Prostate gland (tissue), 2 donors: Measurements from ENCODE around the gene ATP5F1D. TPM values are rescaled to one million over a fixed set of nuclear protein-coding genes. Genes with fewer than 3 reads are reported as not detected.

Experiments used
- DNase-seq: peaks from one replicate; pipeline ENCODE4 v3.0.0-alpha.2; 2019; ENCODE audit warnings: low spot score
- H3K27ac ChIP-seq, 2 donors: fragments of 200-600 bp; sonication (generic); 2 replicates each; pipeline ENCODE4 v1.5.1; 2017 to 2019
- H3K27me3 ChIP-seq: fragments of 200-600 bp; sonication (generic); replicated peaks from 2 replicates; pipeline ENCODE4 v1.5.1; 2019; ENCODE audit not compliant: insufficient read depth
- H3K36me3 ChIP-seq, 2 donors: fragments of 200-600 bp; sonication (generic); 1 replicate in 1 of 2; 2 replicates in 1 of 2; pipeline versions ENCODE4 v1.5.1 to v1.8.1; 2017 to 2019
- H3K4me1 ChIP-seq: fragments of 200-600 bp; sonication (generic); replicated peaks from 2 replicates; pipeline ENCODE4 v1.5.1; 2019
- H3K4me3 ChIP-seq, 2 donors: fragments of 200-600 bp; sonication (generic); 2 replicates each; pipeline ENCODE4 v1.5.1; 2017 to 2019
- H3K9me3 ChIP-seq: fragments of 200-600 bp; sonication (generic); 2 replicates; pipeline ENCODE4 v1.5.1; 2017
- CTCF ChIP-seq, 4 experiments: fragments of 200-600 bp in 2 of 4; fragments of 450-650 bp in 2 of 4; sonication (generic) in 2 of 4; IDR thresholded peaks; 1 replicate in 3 of 4; 2 replicates in 1 of 4; pipeline ENCODE4 v1.5.1; 2016 to 2019; ENCODE audit warnings: antibody characterized with exemption in 4 of 4, mild to moderate bottlenecking in 2 of 4, moderate library complexity in 2 of 4
- POLR2A ChIP-seq: fragments of 450-650 bp; IDR thresholded peaks from one replicate; pipeline ENCODE4 v1.6.1; 2016; ENCODE audit warnings: antibody characterized with exemption, mild to moderate bottlenecking
- POLR2AphosphoS5 ChIP-seq: sonication (generic); formaldehyde crosslinking; IDR thresholded peaks from one replicate; pipeline ENCODE4 v1.6.1; 2017; ENCODE audit warnings: antibody characterized with exemption
- WGBS: methylation state at CpG from one replicate; pipeline ENCODE4 v1.1.5; 2018; 5-methylcytosine and 5-hydroxymethylcytosine counted together
- intact Hi-C: fragments of 100-400 bp; cut with DNase I; formaldehyde crosslinking; loops from one replicate; pipeline ENCODE4 v1.14.2; 2022
- total RNA-seq, 2 donors: library from RNA; depleted of rRNA; stranded (reverse); fragments of >200 nt; gene quantifications; one replicate each; pipeline ENCODE4 v1.1.0, GENCODE V29; 2016

Gene ATP5F1D
- total RNA-seq, 2 donors from 2014 or later = 109 to 151 TPM

- Histone ChIP-seq H3K9me3 (no peaks in the 10 kb centered on the region), H3K36me3 (peaks cover 9 to 34% of the 10 kb centered on the region in 2 donors), H3K4me3 (peak overlapping the region; percentile 85 to 99), H3K27me3 (no peaks in the 10 kb centered on the region), H3K27ac (peak overlapping the region; percentile 98 to 100), H3K4me1 (peaks cover 63% of the 10 kb centered on the region)
- intact Hi-C loops = loop anchor here (10.0 kb wide), 1 partner anchor 133 kb away; the partner anchor contains the start of genes DAZAP1 and GAMT
- 62% methylated on average over 37 of the region's 37 CpGs for WGBS
- no peak for TF ChIP-seq CTCF (IDR thresholded peaks at IDR 0.05)
- TF ChIP-seq POLR2AphosphoS5 = no peak
- TF ChIP-seq POLR2A = no peak
- peak; percentile 34 for DNase-seq
These were observed 30.2 kb downstream of the ATP5F1D start for GRCh38 chr19:1271528-1272422.

- Histone ChIP-seq H3K27ac (peak overlapping the region; percentile 98 to 100), H3K27me3 (no peaks in the 10 kb centered on the region), H3K4me1 (peaks cover 57% of the 10 kb centered on the region), H3K4me3 (peak overlapping the region in 1 of 2 donors; percentile 99), H3K9me3 (no peaks in the 10 kb centered on the region), H3K36me3 (peaks cover 9 to 34% of the 10 kb centered on the region in 2 donors)
- intact Hi-C loops = loop anchor here (10.0 kb wide), 1 partner anchor 132 kb away; the partner anchor contains the start of genes DAZAP1 and GAMT
- DNase-seq = peak; percentile 14
- WGBS = 50% methylated on average over 33 of the region's 33 CpGs
- TF ChIP-seq POLR2AphosphoS5 = no peak
- TF ChIP-seq CTCF (IDR thresholded peaks at IDR 0.05) = no peak
- TF ChIP-seq POLR2A = no peak
These were observed 31.1 kb downstream of the ATP5F1D start for GRCh38 chr19:1272423-1273262.

- Histone ChIP-seq H3K9me3 (no peaks in the 10 kb centered on the region), H3K27me3 (no peaks in the 10 kb centered on the region), H3K27ac (peak overlapping the region; percentile 7 to 100), H3K36me3 (peaks cover 9 to 34% of the 10 kb centered on the region in 2 donors), H3K4me1 (peaks cover 55% of the 10 kb centered on the region), H3K4me3 (peak overlapping the region in 1 of 2 donors; percentile 10)
- 72% methylated on average over 25 of the region's 25 CpGs for WGBS
- TF ChIP-seq CTCF (IDR thresholded peaks at IDR 0.05) = no peak
- TF ChIP-seq POLR2A = no peak
- TF ChIP-seq POLR2AphosphoS5 = no peak
- intact Hi-C loops = loop anchor here (10.0 kb wide), 1 partner anchor 131 kb away; the partner anchor contains the start of genes DAZAP1 and GAMT
- DNase-seq = no peak
These were observed 31.9 kb downstream of the ATP5F1D start for GRCh38 chr19:1273263-1274041.

- WGBS = 66% methylated on average over 46 of the region's 46 CpGs
- Histone ChIP-seq H3K27ac (peak overlapping the region; percentile 94 to 99), H3K27me3 (no peaks in the 10 kb centered on the region), H3K4me3 (peak overlapping the region; percentile 53 to 78), H3K36me3 (peaks cover 9 to 34% of the 10 kb centered on the region in 2 donors), H3K4me1 (peaks cover 51% of the 10 kb centered on the region), H3K9me3 (no peaks in the 10 kb centered on the region)
- intact Hi-C loops = loop anchor here (10.0 kb wide), 1 partner anchor 131 kb away; the partner anchor contains the start of genes DAZAP1 and GAMT
- DNase-seq = peak; percentile 17
- no peak for TF ChIP-seq POLR2A
- no peak for TF ChIP-seq CTCF (IDR thresholded peaks at IDR 0.05)
- TF ChIP-seq POLR2AphosphoS5 = no peak
These were observed 32.7 kb downstream of the ATP5F1D start for GRCh38 chr19:1274081-1274851.
